ENCODE data around the gene ZCCHC7. TPM values are rescaled to one million over a fixed set of nuclear protein-coding genes. Genes with fewer than 3 reads are reported as not detected.

Gene ZCCHC7
- total and polyA plus RNA-seq, 5 donors, result 4.6 to 17.1 (median 13.8) TPM

DNA sequence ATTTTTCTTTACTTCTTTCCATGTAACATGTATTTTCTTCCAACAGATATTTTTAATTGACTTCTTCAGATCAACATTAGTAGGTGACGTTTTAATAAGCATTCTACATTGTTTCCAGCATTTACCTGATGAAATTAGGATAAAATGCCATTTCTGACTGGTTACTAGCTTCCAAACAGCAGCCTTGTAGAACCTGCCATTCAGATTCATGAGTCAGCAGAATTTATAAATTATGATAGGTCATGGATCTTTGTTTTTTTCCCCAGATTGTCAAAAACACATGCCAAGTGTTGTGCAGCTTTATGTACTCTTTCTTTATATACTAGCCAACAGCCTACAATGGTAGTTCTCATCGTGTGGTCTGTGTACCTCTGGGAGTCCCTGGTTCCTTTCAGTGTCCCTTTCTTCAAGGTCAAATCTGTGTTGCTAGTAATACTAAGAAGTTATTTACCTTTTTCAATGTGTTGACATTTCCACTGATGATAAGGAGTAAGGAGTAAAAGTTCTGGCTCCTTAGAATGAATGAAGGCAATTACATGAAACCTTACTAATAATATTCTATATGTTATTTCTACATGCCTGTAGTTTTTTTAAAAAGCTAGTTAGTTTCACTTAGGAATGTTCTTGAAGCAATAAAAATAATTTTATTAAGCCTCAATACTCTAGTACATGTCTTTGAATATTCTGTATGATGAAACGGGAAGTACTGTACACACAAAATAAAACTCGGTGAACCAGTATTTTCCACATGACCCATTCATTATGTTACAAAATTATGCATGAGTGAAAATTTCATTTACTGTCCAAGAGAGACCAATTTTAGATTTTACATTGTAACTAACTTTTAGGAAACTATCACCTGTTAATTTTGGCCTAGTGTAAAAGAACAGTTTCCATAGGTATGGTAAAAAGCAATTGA lies 135.8 kb downstream of the ZCCHC7 start:
- H3K9me3 ChIP-seq (ENCODE audit: control insufficient read depth, low read length), result no peaks in the 10 kb centered on the region
- DNase-seq, result no peak
- intact Hi-C loops (cut with DNase I), result loop anchor here in 1 of 4 donors (10.0 kb wide), 1 partner anchor 261 kb away; no protein-coding TSS in a partner anchor
- no peak for ATAC-seq
- H3K27ac ChIP-seq (ENCODE audit: low read length), result no peak overlapping the region
- 83% methylated on average over 4 of the region's 4 CpGs for WGBS
- no peak overlapping the region for H3K4me3 ChIP-seq (ENCODE audit: low read length)
- no peaks in the 10 kb centered on the region for H3K27me3 ChIP-seq (ENCODE audit: control insufficient read depth, insufficient read depth)
- no peaks in the 10 kb centered on the region for H3K4me1 ChIP-seq (ENCODE audit: control insufficient read depth, insufficient read depth, low read length)

DNA sequence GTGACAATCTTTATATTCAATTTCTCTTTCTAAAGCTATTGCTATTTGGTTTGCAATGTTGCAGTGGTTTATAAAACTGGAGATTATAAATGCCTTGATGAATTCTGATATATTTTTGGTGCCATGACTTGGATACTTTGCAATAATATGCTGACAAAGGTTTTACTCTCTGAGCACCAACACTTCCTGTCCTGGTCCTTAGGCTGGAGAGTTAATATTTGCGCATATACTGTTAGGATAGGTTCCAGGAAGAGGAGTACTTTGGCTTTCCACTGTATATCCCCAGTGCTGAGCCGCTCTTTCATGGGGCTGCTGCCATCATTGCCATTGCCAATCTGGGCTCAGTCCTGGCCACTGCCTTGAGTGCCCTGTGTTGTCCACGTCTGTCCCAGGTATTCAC lies 139.6 kb downstream of the ZCCHC7 start:
- ATAC-seq (no peak), DNase-seq (no peak)
- 96% methylated on average over 3 of the region's 3 CpGs for WGBS
- no peak overlapping the region for H3K27ac ChIP-seq (ENCODE audit: low read length)
- no peaks in the 10 kb centered on the region for H3K9me3 ChIP-seq (ENCODE audit: control insufficient read depth, low read length)
- intact Hi-C loops (cut with DNase I), result loop anchor here in 2 of 4 donors (10.0 kb wide), 2 partner anchors 265 to 385 kb away; no protein-coding TSS in a partner anchor
- no peaks in the 10 kb centered on the region for H3K27me3 ChIP-seq (ENCODE audit: control insufficient read depth, insufficient read depth)
- no peak overlapping the region for H3K4me3 ChIP-seq (ENCODE audit: low read length)
- H3K4me1 ChIP-seq (ENCODE audit: control insufficient read depth, insufficient read depth, low read length), result no peaks in the 10 kb centered on the region

DNA sequence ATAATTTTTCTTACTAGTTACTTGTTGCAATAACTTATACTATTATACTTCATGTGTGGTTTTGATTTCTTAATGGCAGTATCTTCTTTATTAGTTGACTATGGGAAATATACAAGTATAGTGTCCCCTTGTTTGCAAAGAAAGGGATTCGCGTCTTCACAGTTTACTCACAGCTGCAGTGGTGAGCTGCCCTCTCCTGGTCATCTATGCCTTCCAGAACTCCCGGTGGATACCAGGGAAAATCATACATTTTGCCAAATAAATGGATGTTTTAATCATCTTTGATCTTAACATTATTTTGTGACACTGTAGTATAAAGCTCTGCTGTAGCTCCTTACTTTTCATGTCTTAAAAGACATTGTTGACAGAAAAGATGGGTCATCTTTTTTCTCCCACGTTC lies 142.0 kb downstream of the ZCCHC7 start:
- H3K9me3 ChIP-seq (ENCODE audit: control insufficient read depth, low read length), result no peaks in the 10 kb centered on the region
- no peak overlapping the region for H3K27ac ChIP-seq (ENCODE audit: low read length)
- intact Hi-C loops (cut with DNase I), result loop anchor here in 1 of 4 donors (10.0 kb wide), 1 partner anchor 388 kb away; no protein-coding TSS in a partner anchor
- 72% methylated on average over 4 of the region's 4 CpGs for WGBS
- ATAC-seq, result no peak
- no peaks in the 10 kb centered on the region for H3K27me3 ChIP-seq (ENCODE audit: control insufficient read depth, insufficient read depth)
- DNase-seq, result no peak
- no peak overlapping the region for H3K4me3 ChIP-seq (ENCODE audit: low read length)
- H3K4me1 ChIP-seq (ENCODE audit: control insufficient read depth, insufficient read depth, low read length), result no peaks in the 10 kb centered on the region

DNA sequence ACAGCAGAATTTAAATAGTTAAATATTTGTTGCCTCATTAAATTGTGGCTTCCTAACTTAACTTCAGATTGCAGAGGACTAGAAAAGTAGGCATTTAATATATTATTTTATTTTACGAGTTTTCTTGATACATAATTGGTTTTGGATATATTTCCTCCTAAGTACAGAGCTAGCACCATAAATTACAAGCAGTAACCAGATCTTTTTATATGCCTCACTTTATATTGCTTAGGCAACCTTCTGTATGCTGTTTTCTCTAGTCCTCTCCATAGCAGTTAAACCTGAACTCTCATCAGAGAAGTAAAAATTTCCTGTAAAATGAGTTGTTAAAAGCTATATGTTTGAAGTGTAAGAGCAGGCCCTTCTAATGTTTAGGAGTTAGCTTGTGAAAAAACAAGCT lies 144.2 kb downstream of the ZCCHC7 start:
- H3K4me3 ChIP-seq (ENCODE audit: low read length), result no peak overlapping the region
- ATAC-seq (no peak), DNase-seq (no peak)
- 92% methylated on average over 1 of the region's 1 CpG for WGBS
- H3K27ac ChIP-seq (ENCODE audit: low read length), result no peak overlapping the region
- H3K4me1 ChIP-seq (ENCODE audit: control insufficient read depth, insufficient read depth, low read length), result no peaks in the 10 kb centered on the region
- H3K9me3 ChIP-seq (ENCODE audit: control insufficient read depth, low read length), result no peaks in the 10 kb centered on the region
- H3K27me3 ChIP-seq (ENCODE audit: control insufficient read depth, insufficient read depth), result no peaks in the 10 kb centered on the region
- intact Hi-C loops (cut with DNase I), result loop anchor here in 1 of 4 donors (10.0 kb wide), 1 partner anchor 390 kb away; no protein-coding TSS in a partner anchor

DNA sequence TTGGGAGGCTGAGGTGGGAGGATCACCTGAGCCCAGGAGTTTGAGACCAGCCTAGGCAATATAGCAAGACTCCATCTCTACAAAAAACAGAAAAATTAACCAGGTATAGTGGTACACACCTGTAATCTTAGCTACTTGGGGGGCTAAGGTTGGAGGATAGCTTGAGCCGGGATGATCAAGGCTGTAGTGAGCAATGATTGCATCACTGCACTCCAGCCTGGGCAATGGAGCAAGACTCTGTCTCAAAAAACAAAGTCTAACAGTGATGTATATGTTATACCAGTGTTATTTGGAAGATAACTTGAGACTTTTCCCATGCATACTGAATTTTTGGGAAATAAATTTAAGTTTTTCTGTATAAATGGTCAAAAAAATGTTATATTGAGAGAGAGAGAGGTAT lies 146.3 kb downstream of the ZCCHC7 start:
- ATAC-seq, result no peak
- intact Hi-C loops (cut with DNase I), result loop anchor here in 1 of 4 donors (10.0 kb wide), 1 partner anchor 392 kb away; no protein-coding TSS in a partner anchor
- DNase-seq, result no peak

DNA sequence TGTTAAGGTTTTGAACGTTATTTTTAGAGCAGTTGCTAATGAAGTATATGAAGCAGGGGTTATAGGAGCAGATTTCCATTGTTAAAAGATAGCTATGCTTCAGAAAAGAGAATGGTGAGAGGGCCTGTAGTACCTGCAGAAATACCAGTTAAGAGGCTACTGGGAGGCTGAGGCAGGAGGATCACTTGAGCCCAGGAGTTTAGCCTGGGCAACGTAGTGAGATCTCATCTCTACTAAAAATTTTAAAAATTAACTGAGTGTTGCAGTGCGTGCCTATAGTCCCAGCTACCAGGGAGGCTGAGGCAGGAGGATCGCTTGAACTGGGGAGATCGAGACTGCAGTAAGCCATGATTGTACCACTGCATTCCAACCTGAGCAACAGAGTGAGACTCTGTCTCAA lies 148.8 kb downstream of the ZCCHC7 start:
- no peaks in the 10 kb centered on the region for H3K4me1 ChIP-seq (ENCODE audit: control insufficient read depth, insufficient read depth, low read length)
- no peaks in the 10 kb centered on the region for H3K9me3 ChIP-seq (ENCODE audit: control insufficient read depth, low read length)
- 97% methylated on average over 5 of the region's 5 CpGs for WGBS
- no peak overlapping the region for H3K27ac ChIP-seq (ENCODE audit: low read length)
- DNase-seq (no peak), ATAC-seq (no peak)
- intact Hi-C loops (cut with DNase I), result loop anchor here in 1 of 4 donors (10.0 kb wide), 1 partner anchor 394 kb away; no protein-coding TSS in a partner anchor
- no peaks in the 10 kb centered on the region for H3K27me3 ChIP-seq (ENCODE audit: control insufficient read depth, insufficient read depth)
- H3K4me3 ChIP-seq (ENCODE audit: low read length), result no peak overlapping the region

More for the DNA sequence above, 146.3 kb downstream of the ZCCHC7 start:
- no peaks in the 10 kb centered on the region for H3K9me3 ChIP-seq (ENCODE audit: control insufficient read depth, low read length)
- no peak overlapping the region for H3K27ac ChIP-seq (ENCODE audit: low read length)
- no peaks in the 10 kb centered on the region for H3K27me3 ChIP-seq (ENCODE audit: control insufficient read depth, insufficient read depth)
- WGBS, result 98% methylated on average over 1 of the region's 1 CpG
- no peak overlapping the region for H3K4me3 ChIP-seq (ENCODE audit: low read length)
- H3K4me1 ChIP-seq (ENCODE audit: control insufficient read depth, insufficient read depth, low read length), result no peaks in the 10 kb centered on the region

DNA sequence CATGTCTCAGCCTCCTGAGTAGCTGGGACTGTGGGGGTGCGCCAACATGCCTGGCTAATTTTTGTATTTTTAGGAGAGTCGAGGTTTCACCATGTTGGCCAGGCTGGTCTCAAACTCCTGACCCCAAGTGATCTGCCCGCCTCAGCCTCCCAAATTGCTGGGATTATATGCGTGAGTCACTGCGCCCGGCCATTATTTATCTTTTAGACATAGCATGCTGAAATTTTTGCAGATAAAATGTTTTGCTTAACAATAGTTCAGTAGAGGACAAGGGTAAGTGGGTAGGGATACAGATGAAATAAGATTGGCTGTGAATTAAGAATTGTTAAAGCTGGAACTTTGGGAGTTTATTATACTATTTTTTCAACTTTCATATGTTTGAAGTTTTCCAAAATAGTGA lies 151.3 kb downstream of the ZCCHC7 start:
- H3K9me3 ChIP-seq (ENCODE audit: control insufficient read depth, low read length), result no peaks in the 10 kb centered on the region
- WGBS, result 89% methylated on average over 6 of the region's 6 CpGs
- ATAC-seq (no peak), DNase-seq (no peak)
- intact Hi-C loops (cut with DNase I), result no loop called here
- no peaks in the 10 kb centered on the region for H3K27me3 ChIP-seq (ENCODE audit: control insufficient read depth, insufficient read depth)
- no peak overlapping the region for H3K27ac ChIP-seq (ENCODE audit: low read length)
- H3K4me1 ChIP-seq (ENCODE audit: control insufficient read depth, insufficient read depth, low read length), result no peaks in the 10 kb centered on the region
- H3K4me3 ChIP-seq (ENCODE audit: low read length), result no peak overlapping the region

DNA sequence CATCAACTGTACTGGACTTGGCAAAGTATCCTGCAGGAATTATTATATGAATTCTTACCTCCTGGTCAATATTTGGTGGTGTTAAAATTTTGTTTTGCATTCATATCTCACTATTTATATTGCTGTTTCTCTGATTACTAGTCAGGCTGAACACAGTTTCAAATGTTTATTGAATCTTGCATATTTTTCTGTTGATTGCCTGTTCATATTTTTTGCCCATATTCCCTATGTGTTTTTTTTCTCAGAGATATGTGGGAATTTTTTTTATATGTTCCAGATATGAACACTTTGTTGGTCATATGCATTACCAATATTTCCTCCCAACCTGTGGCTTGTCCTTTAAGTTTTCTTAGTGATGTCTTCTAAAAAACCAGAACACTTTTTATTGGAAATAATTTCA lies 153.2 kb downstream of the ZCCHC7 start:
- DNase-seq (no peak), ATAC-seq (no peak)
- no peaks in the 10 kb centered on the region for H3K27me3 ChIP-seq (ENCODE audit: control insufficient read depth, insufficient read depth)
- no peaks in the 10 kb centered on the region for H3K4me1 ChIP-seq (ENCODE audit: control insufficient read depth, insufficient read depth, low read length)
- no peak overlapping the region for H3K27ac ChIP-seq (ENCODE audit: low read length)
- intact Hi-C loops (cut with DNase I), result no loop called here
- H3K4me3 ChIP-seq (ENCODE audit: low read length), result no peak overlapping the region
- H3K9me3 ChIP-seq (ENCODE audit: control insufficient read depth, low read length), result no peaks in the 10 kb centered on the region

DNA sequence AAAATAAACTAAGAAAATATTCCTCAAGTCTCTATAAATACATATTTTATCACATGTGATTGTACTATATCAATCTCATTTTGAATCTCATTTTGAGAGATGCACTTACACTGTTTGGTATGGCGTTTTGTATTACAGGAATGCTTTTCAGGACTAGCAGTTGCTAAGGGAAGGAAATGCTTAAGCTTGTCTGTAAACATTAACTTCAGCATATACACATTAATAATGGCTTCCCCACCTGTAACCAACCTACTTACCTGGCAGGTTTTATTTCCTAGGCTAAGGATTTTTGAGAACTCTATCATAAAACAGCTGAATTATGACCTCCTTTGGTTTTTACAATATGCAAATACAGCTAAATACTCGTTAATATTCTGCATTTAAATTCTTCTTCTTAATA lies 161.2 kb downstream of the ZCCHC7 start:
- DNase-seq (no peak), ATAC-seq (no peak)
- Histone ChIP-seq H3K9me3 (ENCODE audit: control insufficient read depth, low read length) (no peaks in the 10 kb centered on the region), H3K27ac (ENCODE audit: low read length) (no peak overlapping the region), H3K27me3 (ENCODE audit: control insufficient read depth, insufficient read depth) (no peaks in the 10 kb centered on the region), H3K4me3 (ENCODE audit: low read length) (no peak overlapping the region), H3K4me1 (ENCODE audit: control insufficient read depth, insufficient read depth, low read length) (no peaks in the 10 kb centered on the region)
- 89% methylated on average over 2 of the region's 2 CpGs for WGBS
- intact Hi-C loops (cut with DNase I), result no loop called here

DNA sequence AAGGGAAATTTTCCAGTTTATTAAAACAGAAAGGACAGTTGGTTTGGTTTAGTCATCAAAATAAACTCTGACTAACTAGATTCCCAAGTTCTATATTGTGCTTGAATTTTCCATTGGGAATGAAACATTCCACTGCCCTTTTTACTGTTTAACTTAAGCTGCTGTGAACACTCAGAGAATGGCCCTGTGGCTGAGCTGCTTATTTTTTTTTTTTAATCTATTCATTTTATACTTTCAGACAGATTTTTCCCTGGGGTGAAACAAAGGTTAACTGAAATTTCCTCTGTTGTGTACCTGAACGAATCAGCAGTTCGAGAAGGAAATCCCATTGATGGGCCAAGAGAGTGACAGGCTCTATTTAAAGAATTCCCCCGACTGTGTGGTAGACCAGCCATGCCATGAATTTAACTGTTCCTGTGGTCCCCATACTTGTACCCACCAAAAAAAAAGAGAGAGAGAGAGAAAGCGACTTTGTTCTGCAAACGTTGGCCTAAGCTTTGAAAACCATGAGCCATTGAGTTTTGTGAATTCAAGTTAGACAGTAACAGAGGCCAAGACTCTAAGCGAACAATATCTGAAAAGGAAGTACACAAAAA lies 163.5 kb downstream of the ZCCHC7 start:
- intact Hi-C loops (cut with DNase I), result no loop called here
- H3K9me3 ChIP-seq (ENCODE audit: control insufficient read depth, low read length), result no peaks in the 10 kb centered on the region
- H3K27ac ChIP-seq (ENCODE audit: low read length), result no peak overlapping the region
- DNase-seq, result no peak
- no peak for ATAC-seq
- no peaks in the 10 kb centered on the region for H3K27me3 ChIP-seq (ENCODE audit: control insufficient read depth, insufficient read depth)
- no peaks in the 10 kb centered on the region for H3K4me1 ChIP-seq (ENCODE audit: control insufficient read depth, insufficient read depth, low read length)
- WGBS, result 57% methylated on average over 6 of the region's 6 CpGs
- H3K4me3 ChIP-seq (ENCODE audit: low read length), result no peak overlapping the region

DNA sequence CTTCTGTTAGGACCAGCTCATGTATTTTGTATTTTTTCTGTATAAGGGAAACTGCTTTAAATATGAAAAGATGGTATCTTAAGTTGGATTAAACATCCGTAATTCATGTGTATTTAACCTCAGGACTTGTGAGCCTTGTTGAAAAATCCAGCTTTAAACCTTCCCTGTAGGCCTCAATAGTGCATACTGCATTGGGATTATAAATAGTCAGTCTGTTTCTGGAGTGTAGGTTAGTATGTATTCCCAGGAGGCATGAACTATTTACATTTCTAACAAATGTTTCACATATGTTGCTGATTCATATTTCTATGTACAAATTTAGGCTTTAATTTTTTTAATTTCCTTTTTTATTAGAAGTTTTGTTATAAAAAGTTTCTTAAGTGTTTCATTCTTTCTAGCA lies 164.3 kb downstream of the ZCCHC7 start:
- Histone ChIP-seq H3K27me3 (ENCODE audit: control insufficient read depth, insufficient read depth) (no peaks in the 10 kb centered on the region), H3K27ac (ENCODE audit: low read length) (no peak overlapping the region), H3K4me3 (ENCODE audit: low read length) (no peak overlapping the region), H3K9me3 (ENCODE audit: control insufficient read depth, low read length) (no peaks in the 10 kb centered on the region), H3K4me1 (ENCODE audit: control insufficient read depth, insufficient read depth, low read length) (no peaks in the 10 kb centered on the region)
- intact Hi-C loops (cut with DNase I), result no loop called here
- WGBS, result 88% methylated on average over 1 of the region's 1 CpG
- DNase-seq (no peak), ATAC-seq (no peak)

All from right cardiac atrium (tissue), 5 donors.